Liver (tissue), 3 donors: ENCODE data around the gene SMIM13.

Experiments
- ATF3 ChIP-seq: IDR thresholded peaks from 2 replicates; pipeline ENCODE4 v1.6.1; 2016; ENCODE audit warnings: antibody characterized with exemption
- CTCF ChIP-seq: fragments of 150-350 bp; IDR thresholded peaks from 2 replicates; pipeline ENCODE4 v1.5.1; 2017; ENCODE audit warnings: improper control_type of control experiment, low read depth, low read length; ENCODE audit not compliant: missing input control
- EGR1 ChIP-seq, 2 donors: IDR thresholded peaks; 2 replicates each; pipeline ENCODE4 v1.6.1; 2016 to 2018; ENCODE audit warnings: antibody characterized with exemption in 2 of 2, low read depth in 2 of 2
- FOXA2 ChIP-seq: IDR thresholded peaks from 2 replicates; pipeline ENCODE4 v1.6.1; 2016; ENCODE audit warnings: antibody characterized with exemption
- HNF4G ChIP-seq: IDR thresholded peaks from 2 replicates; pipeline ENCODE4 v1.6.1; 2016; ENCODE audit warnings: antibody characterized with exemption
- JUND ChIP-seq, 2 donors: IDR thresholded peaks; 2 replicates each; pipeline ENCODE4 v1.6.1; 2016; ENCODE audit warnings: antibody characterized with exemption in 2 of 2
- RAD21 ChIP-seq, 2 donors: IDR thresholded peaks; 2 replicates each; pipeline ENCODE4 v1.6.1; 2016; ENCODE audit warnings: antibody characterized with exemption in 2 of 2, mild to moderate bottlenecking in 2 of 2
- REST ChIP-seq: IDR thresholded peaks from 2 replicates; pipeline ENCODE4 v1.6.1; 2016; ENCODE audit warnings: antibody characterized with exemption, mild to moderate bottlenecking
- RXRA ChIP-seq, 2 donors: IDR thresholded peaks; 2 replicates each; pipeline ENCODE4 v1.6.1; 2017 to 2018; ENCODE audit warnings: antibody characterized with exemption in 2 of 2, mild to moderate bottlenecking in 1 of 2
- SP1 ChIP-seq: IDR thresholded peaks from 2 replicates; pipeline ENCODE4 v1.6.1; 2018; ENCODE audit warnings: antibody characterized with exemption, mild to moderate bottlenecking
- TAF1 ChIP-seq: conservative IDR thresholded peaks from 2 replicates; pipeline ENCODE4 v1.6.1; 2016; ENCODE audit warnings: antibody characterized with exemption, mild to moderate bottlenecking
- YY1 ChIP-seq: IDR thresholded peaks from 2 replicates; pipeline ENCODE4 v1.6.1; 2016; ENCODE audit warnings: antibody characterized with exemption, mild to moderate bottlenecking
- TF ChIP-seq, protein P1 (sequence below): IDR thresholded peaks from 2 replicates; pipeline ENCODE4 v1.6.1; 2016; ENCODE audit warnings: antibody characterized with exemption
- TF ChIP-seq, protein P2 (sequence below): IDR thresholded peaks from 2 replicates; pipeline ENCODE4 v1.6.1; 2016; ENCODE audit warnings: antibody characterized with exemption
- donor health status: healthy.
- donor health status: healthy.

DNA sequence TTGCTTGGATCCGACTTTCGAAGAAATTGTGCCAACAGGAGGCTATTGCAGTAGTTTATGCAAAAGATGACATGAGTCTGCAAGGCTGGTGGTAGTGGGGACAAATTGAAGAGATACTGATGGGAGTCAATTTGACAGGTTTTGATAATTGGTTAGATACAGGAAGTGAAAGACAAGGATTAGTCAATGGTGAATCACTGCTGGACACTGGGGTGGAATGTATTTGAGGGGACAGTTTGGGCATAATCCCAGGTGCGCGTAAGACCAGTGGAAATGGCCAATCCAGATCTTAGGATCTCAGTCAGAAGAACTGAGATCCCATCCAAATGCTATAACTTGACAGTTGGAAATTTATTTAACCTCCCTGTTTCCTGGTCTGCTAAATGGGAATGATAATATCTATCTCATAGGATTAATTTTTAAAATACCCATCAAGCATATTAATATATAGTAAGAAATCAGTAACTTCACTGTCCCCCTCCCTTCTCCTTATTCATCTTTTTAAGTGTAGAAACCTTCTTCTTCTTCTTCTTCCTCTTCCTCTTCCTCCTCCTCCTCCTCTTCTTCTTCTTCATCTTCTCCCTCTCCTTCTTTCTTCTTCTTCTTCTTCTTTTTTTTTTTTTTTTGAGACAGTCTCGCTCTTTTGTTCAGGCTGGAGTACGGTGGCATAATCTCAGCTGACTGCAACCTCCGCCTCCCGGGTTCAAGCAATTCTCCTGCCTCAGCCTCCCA is 48.8 kb downstream of the SMIM13 start:
- TF ChIP-seq CTCF, result no peak
- no peak for TF ChIP-seq ATF3
- no peak for TF ChIP-seq TAF1
- no peak for TF ChIP-seq EGR1 (IDR thresholded peaks at IDR 0.05; ENCODE audit: low read depth in 2 of 2)
- TF ChIP-seq, protein P1, sequence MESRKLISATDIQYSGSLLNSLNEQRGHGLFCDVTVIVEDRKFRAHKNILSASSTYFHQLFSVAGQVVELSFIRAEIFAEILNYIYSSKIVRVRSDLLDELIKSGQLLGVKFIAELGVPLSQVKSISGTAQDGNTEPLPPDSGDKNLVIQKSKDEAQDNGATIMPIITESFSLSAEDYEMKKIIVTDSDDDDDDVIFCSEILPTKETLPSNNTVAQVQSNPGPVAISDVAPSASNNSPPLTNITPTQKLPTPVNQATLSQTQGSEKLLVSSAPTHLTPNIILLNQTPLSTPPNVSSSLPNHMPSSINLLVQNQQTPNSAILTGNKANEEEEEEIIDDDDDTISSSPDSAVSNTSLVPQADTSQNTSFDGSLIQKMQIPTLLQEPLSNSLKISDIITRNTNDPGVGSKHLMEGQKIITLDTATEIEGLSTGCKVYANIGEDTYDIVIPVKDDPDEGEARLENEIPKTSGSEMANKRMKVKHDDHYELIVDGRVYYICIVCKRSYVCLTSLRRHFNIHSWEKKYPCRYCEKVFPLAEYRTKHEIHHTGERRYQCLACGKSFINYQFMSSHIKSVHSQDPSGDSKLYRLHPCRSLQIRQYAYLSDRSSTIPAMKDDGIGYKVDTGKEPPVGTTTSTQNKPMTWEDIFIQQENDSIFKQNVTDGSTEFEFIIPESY, result no peak
- TF ChIP-seq REST, result no peak
- TF ChIP-seq JUND (IDR thresholded peaks at IDR 0.05), result no peak
- TF ChIP-seq RXRA (IDR thresholded peaks at IDR 0.05), result no peak
- TF ChIP-seq YY1, result no peak
- no peak for TF ChIP-seq RAD21 (IDR thresholded peaks at IDR 0.05)
- TF ChIP-seq HNF4G, result no peak
- TF ChIP-seq, protein P2, sequence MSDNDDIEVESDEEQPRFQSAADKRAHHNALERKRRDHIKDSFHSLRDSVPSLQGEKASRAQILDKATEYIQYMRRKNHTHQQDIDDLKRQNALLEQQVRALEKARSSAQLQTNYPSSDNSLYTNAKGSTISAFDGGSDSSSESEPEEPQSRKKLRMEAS, result no peak
- no peak for TF ChIP-seq FOXA2
- no peak for TF ChIP-seq SP1
